ENCODE results near the gene SLC25A4. TPM values are rescaled to one million over a fixed set of nuclear protein-coding genes. Genes with fewer than 3 reads are reported as not detected.
A peak's percentile ranks its signal among the peaks of the same experiment; 100 is the strongest.
"Not testable (repeated sequence)": the region's sequence is repeated elsewhere in the genome, so short reads cannot be mapped to it uniquely, and the experiment has no call there.

The SLC25A4 gene
- total and polyA plus RNA-seq, 5 donors, result 1,429 to 1,493 (median 1,464) TPM

DNA sequence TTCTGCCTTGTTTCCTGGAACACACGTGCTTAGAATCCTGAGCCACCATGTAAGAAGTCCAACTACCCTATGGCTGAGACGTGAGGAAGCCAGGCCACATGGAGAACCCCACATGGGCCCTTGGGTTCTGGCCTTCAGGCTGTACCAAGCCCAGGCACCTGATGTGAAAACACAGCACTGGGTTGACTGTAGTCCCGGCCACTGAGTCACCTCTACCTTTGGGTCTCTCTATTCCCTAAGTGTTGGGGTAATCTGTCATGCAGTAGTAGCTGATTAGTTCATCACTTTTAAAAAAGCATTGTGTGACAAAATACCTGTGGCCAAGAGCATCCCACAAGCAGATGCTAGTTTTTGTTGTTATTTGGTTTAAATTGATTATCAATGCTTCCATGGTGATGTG, 36.4 kb downstream of the SLC25A4 start:
- no peak for ATAC-seq
- no peak overlapping the region for H3K27ac ChIP-seq (ENCODE audit: low read length)
- no peaks in the 10 kb centered on the region for H3K9me3 ChIP-seq (ENCODE audit: control insufficient read depth, low read length)
- DNase-seq, result no peak
- H3K27me3 ChIP-seq (ENCODE audit: control insufficient read depth, insufficient read depth), result no peaks in the 10 kb centered on the region
- peaks cover 3% of the 10 kb centered on the region for H3K4me1 ChIP-seq (ENCODE audit: control insufficient read depth, insufficient read depth, low read length)
- WGBS, result 93% methylated on average over 3 of the region's 3 CpGs
- no peak overlapping the region for H3K4me3 ChIP-seq (ENCODE audit: low read length)
- intact Hi-C loops (cut with DNase I), result no loop called here

DNA sequence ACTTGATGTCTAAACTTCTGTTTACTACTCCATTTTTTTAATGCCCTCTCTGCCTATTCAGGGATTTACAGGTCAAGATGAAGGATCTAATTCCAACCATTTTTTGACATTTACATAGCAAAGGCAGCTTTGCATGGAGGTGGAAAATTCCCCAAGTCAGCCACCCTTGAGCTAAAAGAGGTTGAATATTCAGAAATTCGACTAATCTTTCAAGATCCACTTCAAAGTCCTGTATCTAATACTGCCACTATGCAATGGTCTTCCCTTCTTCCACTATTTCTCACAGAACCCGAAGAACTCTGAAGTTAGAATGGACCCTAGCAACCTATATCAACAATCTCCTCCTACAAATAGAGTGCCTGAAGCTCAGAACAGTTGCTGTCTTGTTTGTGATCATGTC, 39.2 kb downstream of the SLC25A4 start:
- H3K4me3 ChIP-seq (ENCODE audit: low read length), result no peak overlapping the region
- no peaks in the 10 kb centered on the region for H3K9me3 ChIP-seq (ENCODE audit: control insufficient read depth, low read length)
- no peak overlapping the region for H3K27ac ChIP-seq (ENCODE audit: low read length)
- no peaks in the 10 kb centered on the region for H3K27me3 ChIP-seq (ENCODE audit: control insufficient read depth, insufficient read depth)
- DNase-seq (no peak), ATAC-seq (no peak)
- 79% methylated on average over 2 of the region's 2 CpGs for WGBS
- intact Hi-C loops (cut with DNase I), result loop anchor here in 1 of 4 donors (5.0 kb wide), 1 partner anchor 145 kb away; no protein-coding TSS in a partner anchor
- H3K4me1 ChIP-seq (ENCODE audit: control insufficient read depth, insufficient read depth, low read length), result peaks cover 1% of the 10 kb centered on the region

DNA sequence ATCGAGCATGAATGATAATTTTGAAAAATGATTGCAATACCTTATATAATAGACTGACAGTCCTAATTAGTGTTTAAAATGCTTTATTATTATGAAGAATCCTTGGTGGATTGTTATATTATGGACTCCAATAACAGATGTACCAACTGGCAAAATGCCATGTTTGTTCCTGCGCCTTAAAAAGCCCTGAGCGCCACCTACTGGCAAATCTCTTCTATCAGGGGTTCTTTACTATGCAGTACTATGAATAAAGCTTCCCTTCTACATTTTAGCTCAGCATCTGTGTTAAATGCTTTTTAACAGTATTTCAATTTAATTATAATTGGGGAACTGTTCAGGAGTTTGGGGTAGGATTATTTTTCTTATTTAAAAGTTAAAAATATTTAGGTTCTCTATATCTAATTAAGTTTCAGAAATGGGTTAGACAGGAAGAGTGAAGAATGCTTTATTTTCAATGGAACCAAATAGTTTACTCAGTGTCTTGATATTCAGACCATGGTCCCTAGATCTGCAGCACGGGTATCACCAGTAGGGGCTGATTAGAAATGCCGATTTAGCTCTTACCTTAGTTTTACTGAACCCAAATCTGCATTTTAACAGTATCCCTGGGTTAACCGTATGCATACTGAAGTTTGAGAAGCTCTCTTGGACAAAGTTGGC, 40.7 kb downstream of the SLC25A4 start:
- H3K4me1 ChIP-seq (ENCODE audit: control insufficient read depth, insufficient read depth, low read length), result peaks cover 1% of the 10 kb centered on the region
- no peaks in the 10 kb centered on the region for H3K9me3 ChIP-seq (ENCODE audit: control insufficient read depth, low read length)
- intact Hi-C loops (cut with DNase I), result loop anchor here in 1 of 4 donors (5.0 kb wide), 1 partner anchor 146 kb away; no protein-coding TSS in a partner anchor
- no peak overlapping the region for H3K4me3 ChIP-seq (ENCODE audit: low read length)
- DNase-seq, result peak in 2 of 3 donors; percentile 76 to 87
- peak; percentile 66 to 78 for ATAC-seq
- H3K27ac ChIP-seq (ENCODE audit: low read length), result no peak overlapping the region
- WGBS, result 38% methylated on average over 6 of the region's 6 CpGs
- no peaks in the 10 kb centered on the region for H3K27me3 ChIP-seq (ENCODE audit: control insufficient read depth, insufficient read depth)

DNA sequence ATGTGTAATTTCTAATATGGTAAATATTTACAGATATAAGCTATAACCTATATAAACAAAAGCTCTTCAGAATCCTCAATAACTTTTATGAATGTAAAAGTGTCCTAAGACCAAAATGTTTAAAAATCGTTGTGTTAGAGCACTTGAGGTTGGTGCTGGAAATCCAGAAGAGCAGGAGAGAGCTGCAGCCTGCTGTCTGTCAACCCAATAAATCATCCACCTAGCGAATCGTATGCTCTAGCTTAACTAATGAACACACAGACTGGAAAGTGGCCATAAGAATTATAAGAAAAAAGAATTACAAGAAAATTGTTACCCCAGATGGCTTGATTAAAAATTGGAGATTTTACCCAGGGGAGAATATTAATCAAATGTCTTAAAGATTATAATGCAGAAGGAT, 43.7 kb downstream of the SLC25A4 start:
- intact Hi-C loops (cut with DNase I), result no loop called here
- no peaks in the 10 kb centered on the region for H3K27me3 ChIP-seq (ENCODE audit: control insufficient read depth, insufficient read depth)
- no peak for ATAC-seq
- WGBS, result 64% methylated on average over 3 of the region's 3 CpGs
- H3K4me3 ChIP-seq (ENCODE audit: low read length), result no peak overlapping the region
- no peaks in the 10 kb centered on the region for H3K9me3 ChIP-seq (ENCODE audit: control insufficient read depth, low read length)
- H3K27ac ChIP-seq (ENCODE audit: low read length), result no peak overlapping the region
- DNase-seq, result no peak
- H3K4me1 ChIP-seq (ENCODE audit: control insufficient read depth, insufficient read depth, low read length), result no peaks in the 10 kb centered on the region

DNA sequence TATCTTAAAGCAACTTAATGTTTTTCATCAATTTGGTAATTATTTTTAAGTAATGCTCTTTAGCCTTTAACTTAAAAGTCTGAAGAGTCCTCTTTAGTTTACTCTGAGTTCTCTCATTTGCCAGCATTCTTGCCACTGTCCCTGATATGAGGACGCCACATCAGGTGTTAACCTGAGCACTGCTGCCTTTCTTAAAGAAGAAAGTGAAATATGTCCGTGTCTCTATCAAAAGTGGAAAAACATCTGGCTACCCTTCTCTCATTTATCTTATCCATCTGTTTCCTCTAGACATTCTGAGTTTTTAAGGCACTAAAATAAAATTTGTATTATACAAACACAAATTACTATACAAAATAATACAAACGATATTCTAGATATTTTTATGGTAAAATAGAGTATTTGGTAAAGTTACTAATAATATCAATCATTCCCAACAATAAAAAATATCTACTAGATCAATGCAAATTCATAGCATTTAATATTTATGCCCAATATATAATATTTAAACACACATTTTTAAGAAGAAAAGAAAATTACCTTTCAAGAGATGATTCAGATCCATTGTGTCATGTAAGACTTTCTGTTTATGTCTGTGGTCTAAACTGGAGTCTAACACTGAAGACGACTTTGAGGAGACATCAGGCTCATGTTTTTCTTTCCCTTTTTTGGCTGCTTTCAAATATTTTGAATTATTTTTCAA, 46.7 kb downstream of the SLC25A4 start:
- no peak for DNase-seq
- Histone ChIP-seq H3K9me3 (ENCODE audit: control insufficient read depth, low read length) (no peaks in the 10 kb centered on the region), H3K27ac (ENCODE audit: low read length) (no peak overlapping the region), H3K4me1 (ENCODE audit: control insufficient read depth, insufficient read depth, low read length) (no peaks in the 10 kb centered on the region), H3K4me3 (ENCODE audit: low read length) (no peak overlapping the region), H3K27me3 (ENCODE audit: control insufficient read depth, insufficient read depth) (no peaks in the 10 kb centered on the region)
- no peak for ATAC-seq
- 57% methylated on average over 4 of the region's 4 CpGs for WGBS
- intact Hi-C loops (cut with DNase I), result no loop called here

DNA sequence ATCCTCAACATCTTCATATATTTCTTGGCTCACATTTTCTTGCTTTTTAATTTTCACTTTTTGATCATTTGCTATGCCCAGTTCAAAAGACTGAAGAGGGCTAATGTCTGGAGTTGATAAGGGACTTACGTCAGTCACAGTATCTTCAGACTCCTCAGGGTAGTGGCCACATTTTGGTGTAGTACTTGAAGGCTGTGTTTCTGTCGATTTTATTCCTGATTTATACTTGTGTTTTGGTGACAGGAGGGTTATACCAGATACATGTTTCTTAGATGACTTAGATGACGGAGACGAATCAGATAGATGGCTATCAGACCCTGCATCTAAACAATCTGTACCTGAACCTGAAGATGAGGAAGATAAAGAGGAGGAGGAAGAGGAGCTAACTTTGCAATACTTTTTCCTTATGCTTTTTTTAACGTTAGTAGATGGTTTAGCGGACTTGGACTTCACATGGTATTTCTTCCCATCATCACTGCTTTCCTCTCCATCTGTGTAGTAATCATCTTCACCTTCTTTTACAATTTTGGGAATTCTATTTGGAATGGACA, 47.3 kb downstream of the SLC25A4 start:
- DNase-seq, result no peak
- WGBS, result 88% methylated on average over 6 of the region's 6 CpGs
- H3K4me3 ChIP-seq (ENCODE audit: low read length), result no peak overlapping the region
- H3K27me3 ChIP-seq (ENCODE audit: control insufficient read depth, insufficient read depth), result no peaks in the 10 kb centered on the region
- no peak for ATAC-seq
- H3K9me3 ChIP-seq (ENCODE audit: control insufficient read depth, low read length), result no peaks in the 10 kb centered on the region
- peaks cover 1% of the 10 kb centered on the region for H3K4me1 ChIP-seq (ENCODE audit: control insufficient read depth, insufficient read depth, low read length)
- intact Hi-C loops (cut with DNase I), result no loop called here
- no peak overlapping the region for H3K27ac ChIP-seq (ENCODE audit: low read length)

DNA sequence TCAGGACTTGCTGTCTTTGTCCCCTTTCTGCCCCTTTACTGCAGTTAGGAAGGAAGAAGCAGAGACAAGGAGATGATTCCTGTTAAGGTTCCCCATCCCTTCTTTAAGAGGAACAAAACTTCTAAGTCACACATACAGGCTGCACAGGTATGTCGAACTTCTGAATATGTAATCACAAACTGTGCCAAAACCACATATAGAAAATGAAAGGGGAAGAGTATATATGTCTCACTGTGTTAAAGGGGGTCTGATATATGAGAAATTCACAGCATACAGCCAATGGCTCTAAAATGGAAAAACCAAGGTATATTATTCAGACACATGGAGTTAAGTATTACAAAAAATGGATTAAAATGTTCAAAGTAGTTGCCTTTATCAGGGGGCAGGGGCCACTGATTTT, 49.0 kb downstream of the SLC25A4 start:
- H3K4me3 ChIP-seq (ENCODE audit: low read length), result no peak overlapping the region
- DNase-seq (no peak), ATAC-seq (no peak)
- WGBS, result 81% methylated on average over 1 of the region's 1 CpG
- no peak overlapping the region for H3K27ac ChIP-seq (ENCODE audit: low read length)
- H3K4me1 ChIP-seq (ENCODE audit: control insufficient read depth, insufficient read depth, low read length), result peaks cover 1% of the 10 kb centered on the region
- H3K27me3 ChIP-seq (ENCODE audit: control insufficient read depth, insufficient read depth), result no peaks in the 10 kb centered on the region
- no peaks in the 10 kb centered on the region for H3K9me3 ChIP-seq (ENCODE audit: control insufficient read depth, low read length)
- intact Hi-C loops (cut with DNase I), result no loop called here

DNA sequence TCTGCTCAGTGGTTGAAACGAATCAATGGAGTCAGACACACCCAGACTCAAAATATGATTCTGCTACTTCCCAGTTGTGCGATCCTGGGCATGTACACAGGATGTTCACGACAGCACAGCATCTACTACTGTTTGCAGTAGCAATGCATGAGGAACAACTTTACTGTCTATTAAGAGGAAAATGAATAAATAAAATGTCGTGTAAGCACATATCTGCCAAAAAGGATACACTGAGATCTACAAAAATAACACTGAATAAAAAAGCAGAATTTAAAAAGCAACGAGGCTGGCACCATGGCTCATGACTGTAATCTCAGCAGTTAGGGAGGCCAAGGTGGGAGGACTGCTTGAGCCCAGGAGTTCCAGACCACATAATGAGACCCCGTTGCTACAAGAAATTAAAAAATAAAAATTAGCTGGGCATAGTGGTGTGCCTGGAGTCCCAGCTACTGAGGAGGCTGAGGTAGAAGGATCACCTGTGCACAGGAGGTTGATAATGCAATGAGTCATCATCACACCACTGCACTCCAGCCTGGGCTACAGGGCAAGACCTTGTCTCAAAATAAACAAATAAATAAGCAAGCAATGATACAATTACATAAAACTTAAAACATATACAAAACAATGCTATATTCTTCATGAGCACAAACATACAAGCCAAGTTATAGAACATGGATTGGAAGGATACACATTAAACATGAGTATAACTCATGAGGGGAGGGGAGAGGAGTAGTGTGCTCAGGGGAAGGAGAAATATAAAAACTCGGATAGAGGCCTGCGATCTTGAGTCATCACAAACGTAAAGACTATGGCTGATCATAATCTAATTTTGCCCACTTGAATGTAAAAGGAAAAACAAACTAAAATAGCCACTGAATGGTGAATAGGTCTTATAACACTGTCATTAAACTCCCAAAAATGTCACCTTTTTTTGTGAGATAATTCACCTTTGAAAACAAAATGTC, 52.1 kb downstream of the SLC25A4 start:
- no peaks in the 10 kb centered on the region for H3K27me3 ChIP-seq (ENCODE audit: control insufficient read depth, insufficient read depth)
- no peak overlapping the region for H3K27ac ChIP-seq (ENCODE audit: low read length)
- WGBS, result 72% methylated on average over 9 of the region's 9 CpGs
- no peak overlapping the region for H3K4me3 ChIP-seq (ENCODE audit: low read length)
- no peak for ATAC-seq
- H3K9me3 ChIP-seq (ENCODE audit: control insufficient read depth, low read length), result no peaks in the 10 kb centered on the region
- intact Hi-C loops (cut with DNase I), result no loop called here
- peaks cover 1% of the 10 kb centered on the region for H3K4me1 ChIP-seq (ENCODE audit: control insufficient read depth, insufficient read depth, low read length)
- no peak for DNase-seq

DNA sequence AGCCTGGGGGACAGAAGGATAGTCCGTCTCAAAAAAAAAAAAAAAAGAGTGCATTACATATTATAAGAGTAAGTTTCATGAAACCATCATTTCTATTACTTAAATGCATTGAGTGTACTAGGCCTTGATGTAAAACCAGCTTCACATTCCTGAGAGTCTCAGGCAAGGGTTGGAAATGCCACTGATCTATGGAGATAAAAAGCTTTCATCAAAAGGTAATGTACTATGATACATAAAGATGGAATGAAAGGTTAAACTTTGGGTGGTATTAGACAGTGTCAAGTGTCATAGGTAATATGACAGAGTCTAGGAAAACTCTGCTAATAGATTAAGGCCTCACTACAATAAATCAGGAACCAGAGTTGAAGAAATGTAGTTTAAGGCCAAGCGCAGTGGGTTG, 53.4 kb downstream of the SLC25A4 start:
- intact Hi-C loops (cut with DNase I), result no loop called here
- no peaks in the 10 kb centered on the region for H3K27me3 ChIP-seq (ENCODE audit: control insufficient read depth, insufficient read depth)
- no peak overlapping the region for H3K27ac ChIP-seq (ENCODE audit: low read length)
- H3K4me1 ChIP-seq (ENCODE audit: control insufficient read depth, insufficient read depth, low read length), result peaks cover 1% of the 10 kb centered on the region
- ATAC-seq, result no peak
- H3K9me3 ChIP-seq (ENCODE audit: control insufficient read depth, low read length), result no peaks in the 10 kb centered on the region
- 97% methylated on average over 2 of the region's 2 CpGs for WGBS
- DNase-seq, result no peak
- H3K4me3 ChIP-seq (ENCODE audit: low read length), result no peak overlapping the region

DNA sequence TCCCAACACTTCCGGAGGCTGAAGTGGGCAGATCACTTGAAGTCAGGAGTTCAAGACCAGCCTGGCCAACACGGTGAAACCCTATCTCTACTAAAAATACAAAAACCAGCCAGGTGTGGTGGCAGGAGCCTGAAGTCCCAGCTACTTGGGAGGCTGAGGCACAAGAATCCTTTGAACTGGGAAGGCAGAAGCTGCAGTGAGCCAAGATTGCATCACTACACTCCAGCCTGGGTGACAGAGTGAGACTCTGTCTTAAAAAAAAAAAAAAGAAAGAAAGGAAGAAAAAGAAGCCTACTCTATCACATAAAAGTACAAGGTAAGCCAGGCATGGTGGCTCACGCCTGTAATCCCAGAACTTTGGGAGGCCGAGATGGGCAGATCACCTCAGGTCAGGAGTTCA, 55.1 kb downstream of the SLC25A4 start:
- intact Hi-C loops (cut with DNase I); H3K4me3 ChIP-seq (ENCODE audit: low read length); H3K27ac ChIP-seq (ENCODE audit: low read length); DNase-seq; H3K4me1 ChIP-seq (ENCODE audit: control insufficient read depth, insufficient read depth, low read length); ATAC-seq; H3K27me3 ChIP-seq (ENCODE audit: control insufficient read depth, insufficient read depth); H3K9me3 ChIP-seq (ENCODE audit: control insufficient read depth, low read length): not testable (repeated sequence)
- whole genome bisulfite sequencing, result 96% methylated on average over 4 of the region's 4 CpGs
